ENCODE measurements around the gene DRC7. TPM values are rescaled to one million over a fixed set of nuclear protein-coding genes. Genes with fewer than 3 reads are reported as not detected.
A peak's percentile ranks its signal among the peaks of the same experiment; 100 is the strongest.

DRC7 gene
- polyA plus RNA-seq, 1 of the 3 experiments (the other 2 are of a cell fraction) = 0.58 TPM

DNA sequence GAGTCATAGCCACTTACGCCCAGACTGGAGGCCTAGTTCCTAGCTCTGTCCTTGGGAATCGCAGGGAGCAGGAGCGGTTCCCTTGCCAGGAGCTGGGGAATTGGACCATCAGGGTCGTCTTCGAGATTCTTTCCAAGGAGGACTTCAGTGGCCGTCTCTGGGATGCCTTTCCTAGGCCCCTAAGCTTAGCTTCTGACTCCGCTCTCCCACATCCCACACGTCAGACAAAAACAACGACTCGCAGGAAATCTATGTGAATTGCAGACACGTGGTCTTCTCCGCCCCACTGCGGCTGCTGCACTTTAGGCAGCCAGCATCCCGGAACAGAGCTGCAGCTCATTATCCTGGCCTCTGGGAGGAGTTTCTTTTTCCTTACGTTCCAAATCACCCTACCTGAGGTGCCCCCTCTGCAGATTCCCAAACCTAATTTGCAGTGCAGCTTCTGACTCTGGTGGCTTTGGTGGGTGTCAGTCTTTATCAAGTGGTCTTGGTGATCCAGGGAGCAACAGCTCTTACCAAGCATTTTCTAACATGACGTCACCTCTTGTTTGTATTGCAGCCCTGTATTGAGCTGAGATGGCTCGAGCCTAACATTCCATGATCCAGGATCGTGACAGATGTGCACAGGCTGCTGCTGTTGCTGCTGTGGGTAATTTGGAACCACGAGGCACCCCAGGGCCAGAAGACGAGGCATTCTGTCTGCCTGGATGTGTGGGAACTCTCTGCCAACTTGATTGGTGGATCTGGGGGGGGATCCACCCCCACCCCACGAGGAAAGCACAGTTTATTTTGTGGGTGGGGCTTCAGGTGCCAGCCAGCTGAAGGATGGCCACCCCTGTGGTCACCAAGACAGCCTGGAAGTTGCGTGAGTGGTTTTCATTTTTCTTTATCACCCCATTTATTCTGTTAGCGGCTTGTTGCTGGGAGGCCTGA, 42.1 kb downstream of the DRC7 start:
- WGBS (ENCODE audit: low lambda C conversion rate) = 30% methylated on average over 14 of the region's 23 CpGs
- Histone ChIP-seq H3K79me2 (ENCODE audit: insufficient read depth) (peaks cover 23% of the 10 kb centered on the region; the same call in 1 of the 2 replicates), H3F3A (replicated peaks; ENCODE audit: insufficient read depth) (peaks cover 5% of the 10 kb centered on the region), H3K27ac (ENCODE audit: low read depth in 2 of 2, low read length in 1 of 2) (peak overlapping the region; percentile 23 to 69; a peak in 3 of 4 replicates), H3K9me3 (no peaks in the 10 kb centered on the region), H4K20me1 (ENCODE audit: insufficient read depth) (no peaks in the 10 kb centered on the region), H3K9ac (peak overlapping the region; percentile 73), H3K27me3 (ENCODE audit: insufficient read depth) (no peaks in the 10 kb centered on the region), H3K9me2 (no peaks in the 10 kb centered on the region), H2AFZ (ENCODE audit: low read depth) (peak overlapping the region; percentile 57), H3K4me3 (ENCODE audit: low read depth in 2 of 2, low read length in 1 of 2) (peak overlapping the region; percentile 61 to 83), H3K4me2 (peak overlapping the region; percentile 92), H3K4me1 (ENCODE audit: control insufficient read depth in 1 of 2, insufficient read depth in 2 of 2, low read depth in 1 of 2, low read length in 1 of 2) (peaks cover 9 to 15% of the 10 kb centered on the region in 2 experiments; a peak in 2 of 4 replicates), H3K36me3 (replicated peaks in 1 of 2; ENCODE audit: control insufficient read depth in 1 of 2, insufficient read depth in 2 of 2, low read length in 1 of 2) (peaks cover 0 to 7% of the 10 kb centered on the region in 2 experiments)
- CTCF ChIA-PET = interaction anchor here (0.7 to 4.0 kb wide), 10 partner anchors 19 to 263 kb away, joined by 3 to 16 read pairs (median 4); no protein-coding TSS in a partner anchor
- POLR2A ChIA-PET = interaction anchor here (0.7 kb wide), 1 partner anchor 15 kb away, joined by 3 read pairs; no protein-coding TSS in a partner anchor
- peak; percentile 62 for DNase-seq
- peak; percentile 93 for TF ChIP-seq MXI1 (IDR thresholded peaks at IDR 0.05; ENCODE audit: low read depth, low read length)
- peak; percentile 86 for TF ChIP-seq MAX (IDR thresholded peaks at IDR 0.05; ENCODE audit: low read depth)
- no peak for TF ChIP-seq RCOR1 (IDR thresholded peaks at IDR 0.05; ENCODE audit: low read length)
- TF ChIP-seq USF1 (IDR thresholded peaks at IDR 0.05; ENCODE audit: borderline replicate concordance, low read depth) = peak; percentile 52; the same call in 1 of the 2 replicates
- TF ChIP-seq SMC3 (IDR thresholded peaks at IDR 0.05; ENCODE audit: low read depth, low read length) = no peak
- TF ChIP-seq EZH2phosphoT487 (IDR thresholded peaks at IDR 0.05; ENCODE audit: borderline replicate concordance, low read depth) = no peak
- TF ChIP-seq GATA2 (CRISPR knock-in tag; IDR thresholded peaks at IDR 0.05) = no peak
- no peak for TF ChIP-seq RFX5 (IDR thresholded peaks at IDR 0.05; ENCODE audit: low read length)
- TF ChIP-seq TAF1 (IDR thresholded peaks at IDR 0.05; ENCODE audit: borderline replicate concordance, low read depth, low read length) = no peak
- TF ChIP-seq ELF1 (IDR thresholded peaks at IDR 0.05) = no peak
- TF ChIP-seq FOSL2 (IDR thresholded peaks at IDR 0.05; ENCODE audit: borderline replicate concordance, low read depth) = no peak
- no peak for TF ChIP-seq NFIC (IDR thresholded peaks at IDR 0.05; ENCODE audit: borderline replicate concordance)
- TF ChIP-seq USF2 (IDR thresholded peaks at IDR 0.05; ENCODE audit: borderline replicate concordance, low read depth, low read length) = no peak
- TF ChIP-seq SIN3A (IDR thresholded peaks at IDR 0.05; ENCODE audit: borderline replicate concordance, low read depth, low read length) = 0 out of 2 replicates have a peak, but pooled peaks have one; percentile 37
- TF ChIP-seq, protein P1, sequence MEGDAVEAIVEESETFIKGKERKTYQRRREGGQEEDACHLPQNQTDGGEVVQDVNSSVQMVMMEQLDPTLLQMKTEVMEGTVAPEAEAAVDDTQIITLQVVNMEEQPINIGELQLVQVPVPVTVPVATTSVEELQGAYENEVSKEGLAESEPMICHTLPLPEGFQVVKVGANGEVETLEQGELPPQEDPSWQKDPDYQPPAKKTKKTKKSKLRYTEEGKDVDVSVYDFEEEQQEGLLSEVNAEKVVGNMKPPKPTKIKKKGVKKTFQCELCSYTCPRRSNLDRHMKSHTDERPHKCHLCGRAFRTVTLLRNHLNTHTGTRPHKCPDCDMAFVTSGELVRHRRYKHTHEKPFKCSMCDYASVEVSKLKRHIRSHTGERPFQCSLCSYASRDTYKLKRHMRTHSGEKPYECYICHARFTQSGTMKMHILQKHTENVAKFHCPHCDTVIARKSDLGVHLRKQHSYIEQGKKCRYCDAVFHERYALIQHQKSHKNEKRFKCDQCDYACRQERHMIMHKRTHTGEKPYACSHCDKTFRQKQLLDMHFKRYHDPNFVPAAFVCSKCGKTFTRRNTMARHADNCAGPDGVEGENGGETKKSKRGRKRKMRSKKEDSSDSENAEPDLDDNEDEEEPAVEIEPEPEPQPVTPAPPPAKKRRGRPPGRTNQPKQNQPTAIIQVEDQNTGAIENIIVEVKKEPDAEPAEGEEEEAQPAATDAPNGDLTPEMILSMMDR (IDR thresholded peaks at IDR 0.05) = peak; percentile 28; the same call in 1 of the 2 replicates
- TF ChIP-seq RAD21 (IDR thresholded peaks at IDR 0.05; ENCODE audit: low read length) = no peak; the same call in 1 of the 2 replicates
- TF ChIP-seq EP300 (IDR thresholded peaks at IDR 0.05; ENCODE audit: borderline replicate concordance in 1 of 2, low read depth in 1 of 2, low read length in 1 of 2) = no peak
- no peak for TF ChIP-seq FOXM1 (IDR thresholded peaks at IDR 0.05; ENCODE audit: low read depth)
- no peak for TF ChIP-seq MEF2A (IDR thresholded peaks at IDR 0.05; ENCODE audit: borderline replicate concordance, low read depth)
- TF ChIP-seq FOXJ3 (CRISPR knock-in tag; IDR thresholded peaks at IDR 0.05) = no peak
- no peak for TF ChIP-seq ZBTB33 (IDR thresholded peaks at IDR 0.05; ENCODE audit: borderline replicate concordance, low read depth)
- no peak for TF ChIP-seq JUND (IDR thresholded peaks at IDR 0.05)
- TF ChIP-seq, protein P2, sequence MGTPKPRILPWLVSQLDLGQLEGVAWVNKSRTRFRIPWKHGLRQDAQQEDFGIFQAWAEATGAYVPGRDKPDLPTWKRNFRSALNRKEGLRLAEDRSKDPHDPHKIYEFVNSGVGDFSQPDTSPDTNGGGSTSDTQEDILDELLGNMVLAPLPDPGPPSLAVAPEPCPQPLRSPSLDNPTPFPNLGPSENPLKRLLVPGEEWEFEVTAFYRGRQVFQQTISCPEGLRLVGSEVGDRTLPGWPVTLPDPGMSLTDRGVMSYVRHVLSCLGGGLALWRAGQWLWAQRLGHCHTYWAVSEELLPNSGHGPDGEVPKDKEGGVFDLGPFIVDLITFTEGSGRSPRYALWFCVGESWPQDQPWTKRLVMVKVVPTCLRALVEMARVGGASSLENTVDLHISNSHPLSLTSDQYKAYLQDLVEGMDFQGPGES (IDR thresholded peaks at IDR 0.05; ENCODE audit: low read depth, low read length) = no peak
- no peak for TF ChIP-seq YY1 (IDR thresholded peaks at IDR 0.05; ENCODE audit: low read depth)
- no peak for TF ChIP-seq POLR2AphosphoS5 (IDR thresholded peaks at IDR 0.05; ENCODE audit: low read depth, low read length)
- no peak for TF ChIP-seq TCF12 (IDR thresholded peaks at IDR 0.05)
